Upper lobe of right lung (tissue), 1 donor: ENCODE measurements around the gene ZFP57. TPM values are rescaled to one million over a fixed set of nuclear protein-coding genes. Genes with fewer than 3 reads are reported as not detected.

Experiments
- ATAC-seq: fragments of 200-7000 bp; cut with Tn5 transposase; one replicate; pipeline ENCODE4 v1.9.1; 2020; ENCODE audit warnings: mild to moderate bottlenecking, moderate library complexity
- DNase-seq: peaks from one replicate; pipeline ENCODE4 v3.0.0-alpha.2; 2020
- H3K27ac ChIP-seq: fragments of 200-600 bp; one replicate; pipeline ENCODE4 v1.8.0; 2022
- H3K27me3 ChIP-seq: fragments of 200-600 bp; one replicate; pipeline ENCODE4 v1.8.0; 2022; ENCODE audit warnings: mild to moderate bottlenecking
- H3K36me3 ChIP-seq: fragments of 200-600 bp; one replicate; pipeline ENCODE4 v1.8.0; 2022
- H3K4me1 ChIP-seq: fragments of 200-600 bp; one replicate; pipeline ENCODE4 v1.8.0; 2022
- H3K4me3 ChIP-seq: fragments of 200-600 bp; one replicate; pipeline ENCODE4 v1.8.0; 2022; ENCODE audit warnings: mild to moderate bottlenecking
- H3K9me3 ChIP-seq: fragments of 200-600 bp; one replicate; pipeline ENCODE4 v1.8.0; 2022
- intact Hi-C: fragments of 100-400 bp; cut with DNase I; formaldehyde crosslinking; loops from one replicate; pipeline ENCODE4 v1.11.0; 2022
- total RNA-seq: library from RNA; stranded (reverse); fragmentation: NEBNext Ultra II Directional; extraction: Animal tissue kit (Norgen Biotek cat#: 25700); gene quantifications from one replicate; pipeline ENCODE4 v1.2.1, GENCODE V29; 2021
- TF ChIP-seq, protein P1 (sequence below): fragments of 200-600 bp; IDR thresholded peaks from one replicate; pipeline ENCODE4 v1.8.0; 2022; ENCODE audit warnings: antibody characterized with exemption
- donor health status: DM: no; HTN: yes; CAD: no; lungs with severe emphysema.

ZFP57 gene
- total RNA-seq, 1 donor from 2014 or later = not detected

DNA sequence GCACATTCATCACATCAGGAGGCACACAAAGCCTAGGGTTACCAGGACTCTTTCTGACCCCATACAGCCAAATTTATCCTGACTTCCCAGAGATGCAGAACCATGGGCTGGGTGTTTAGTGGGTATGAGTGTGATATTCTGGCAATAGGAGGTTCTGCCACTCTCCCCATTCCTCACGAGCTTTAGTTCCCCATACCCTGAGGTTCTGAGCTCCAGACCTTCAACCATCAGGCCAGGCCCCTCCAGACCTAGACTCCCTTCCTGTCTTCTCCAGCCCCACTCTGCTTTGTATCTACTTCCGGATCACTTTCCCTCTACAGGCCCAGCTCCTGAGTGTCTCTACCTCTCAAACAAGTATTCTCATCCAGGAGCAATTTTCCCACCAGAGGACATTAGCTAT, 46.7 kb upstream of the ZFP57 start:
- H3K4me1 ChIP-seq = peaks cover 20% of the 10 kb centered on the region
- intact Hi-C loops = no loop called here
- no peaks in the 10 kb centered on the region for H3K9me3 ChIP-seq
- DNase-seq (no peak), ATAC-seq (no peak)
- peaks cover 29% of the 10 kb centered on the region for H3K36me3 ChIP-seq
- TF ChIP-seq, protein P1, sequence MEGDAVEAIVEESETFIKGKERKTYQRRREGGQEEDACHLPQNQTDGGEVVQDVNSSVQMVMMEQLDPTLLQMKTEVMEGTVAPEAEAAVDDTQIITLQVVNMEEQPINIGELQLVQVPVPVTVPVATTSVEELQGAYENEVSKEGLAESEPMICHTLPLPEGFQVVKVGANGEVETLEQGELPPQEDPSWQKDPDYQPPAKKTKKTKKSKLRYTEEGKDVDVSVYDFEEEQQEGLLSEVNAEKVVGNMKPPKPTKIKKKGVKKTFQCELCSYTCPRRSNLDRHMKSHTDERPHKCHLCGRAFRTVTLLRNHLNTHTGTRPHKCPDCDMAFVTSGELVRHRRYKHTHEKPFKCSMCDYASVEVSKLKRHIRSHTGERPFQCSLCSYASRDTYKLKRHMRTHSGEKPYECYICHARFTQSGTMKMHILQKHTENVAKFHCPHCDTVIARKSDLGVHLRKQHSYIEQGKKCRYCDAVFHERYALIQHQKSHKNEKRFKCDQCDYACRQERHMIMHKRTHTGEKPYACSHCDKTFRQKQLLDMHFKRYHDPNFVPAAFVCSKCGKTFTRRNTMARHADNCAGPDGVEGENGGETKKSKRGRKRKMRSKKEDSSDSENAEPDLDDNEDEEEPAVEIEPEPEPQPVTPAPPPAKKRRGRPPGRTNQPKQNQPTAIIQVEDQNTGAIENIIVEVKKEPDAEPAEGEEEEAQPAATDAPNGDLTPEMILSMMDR = no peak
- H3K4me3 ChIP-seq = no peak overlapping the region
- H3K27ac ChIP-seq = no peak overlapping the region
- no peaks in the 10 kb centered on the region for H3K27me3 ChIP-seq

DNA sequence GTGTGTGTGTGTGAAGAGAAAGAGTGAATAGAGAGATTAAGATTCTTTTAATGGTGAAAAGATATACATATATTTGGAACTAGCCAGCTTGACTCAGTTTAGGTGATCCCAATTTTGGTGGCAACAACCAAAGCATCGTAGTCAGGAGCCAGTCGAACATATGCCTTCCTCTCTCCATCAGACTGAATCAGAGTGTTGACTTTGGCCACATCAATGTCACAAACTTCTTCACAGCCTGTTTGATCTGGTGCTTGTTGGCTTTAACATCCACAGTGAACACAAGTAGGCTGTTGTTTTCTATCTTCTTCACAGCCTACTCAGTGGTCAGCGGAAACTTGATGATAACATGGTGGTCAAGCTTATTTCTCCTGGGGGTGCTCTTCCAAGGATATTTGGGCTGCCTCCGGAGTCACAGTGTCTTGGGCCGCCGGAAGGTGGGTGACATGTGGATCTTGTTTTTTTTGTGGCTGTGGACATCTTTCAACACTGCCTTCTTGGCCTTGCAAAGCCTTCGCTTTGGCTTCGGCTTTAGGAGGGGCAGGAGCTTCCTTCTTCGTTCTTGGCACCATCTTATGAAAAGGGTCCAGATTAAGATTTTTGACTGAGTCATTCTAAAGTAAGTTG, 45.7 kb upstream of the ZFP57 start:
- H3K27ac ChIP-seq = no peak overlapping the region
- H3K9me3 ChIP-seq = no peaks in the 10 kb centered on the region
- peaks cover 20% of the 10 kb centered on the region for H3K4me1 ChIP-seq
- ATAC-seq = no peak
- TF ChIP-seq, protein P1 = no peak
- no peak overlapping the region for H3K4me3 ChIP-seq
- no peaks in the 10 kb centered on the region for H3K27me3 ChIP-seq
- DNase-seq = no peak
- intact Hi-C loops = no loop called here
- H3K36me3 ChIP-seq = peaks cover 29% of the 10 kb centered on the region

DNA sequence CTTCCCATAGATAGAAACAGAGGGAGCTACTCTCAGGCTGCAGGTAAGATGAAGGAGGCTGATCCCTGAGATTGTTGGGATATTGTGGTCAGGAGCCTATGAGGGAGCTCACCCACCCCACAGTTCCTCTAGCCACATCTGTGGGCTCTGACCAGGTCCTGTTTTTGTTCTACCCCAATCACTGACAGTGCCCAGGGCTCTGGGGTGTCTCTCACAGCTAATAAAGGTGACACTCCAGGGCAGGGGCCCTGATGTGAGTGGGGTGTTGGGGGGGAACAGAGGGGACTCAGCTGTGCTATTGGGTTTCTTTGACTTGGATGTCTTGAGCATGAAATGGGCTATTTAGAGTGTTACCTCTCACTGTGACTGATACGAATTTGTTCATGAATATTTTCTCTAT, 45.0 kb upstream of the ZFP57 start:
- Histone ChIP-seq H3K27ac (no peak overlapping the region), H3K27me3 (no peaks in the 10 kb centered on the region), H3K9me3 (no peaks in the 10 kb centered on the region), H3K36me3 (peaks cover 29% of the 10 kb centered on the region), H3K4me3 (peak overlapping the region; percentile 98), H3K4me1 (peaks cover 20% of the 10 kb centered on the region)
- TF ChIP-seq, protein P1 = no peak
- intact Hi-C loops = no loop called here
- ATAC-seq (no peak), DNase-seq (no peak)

- intact Hi-C loops = no loop called here
- peak overlapping the region; percentile 98 for H3K4me3 ChIP-seq
- no peak for ATAC-seq
These were observed 44.3 kb upstream of the ZFP57 start for GRCh38 chr6:29724937-29725869.

DNA sequence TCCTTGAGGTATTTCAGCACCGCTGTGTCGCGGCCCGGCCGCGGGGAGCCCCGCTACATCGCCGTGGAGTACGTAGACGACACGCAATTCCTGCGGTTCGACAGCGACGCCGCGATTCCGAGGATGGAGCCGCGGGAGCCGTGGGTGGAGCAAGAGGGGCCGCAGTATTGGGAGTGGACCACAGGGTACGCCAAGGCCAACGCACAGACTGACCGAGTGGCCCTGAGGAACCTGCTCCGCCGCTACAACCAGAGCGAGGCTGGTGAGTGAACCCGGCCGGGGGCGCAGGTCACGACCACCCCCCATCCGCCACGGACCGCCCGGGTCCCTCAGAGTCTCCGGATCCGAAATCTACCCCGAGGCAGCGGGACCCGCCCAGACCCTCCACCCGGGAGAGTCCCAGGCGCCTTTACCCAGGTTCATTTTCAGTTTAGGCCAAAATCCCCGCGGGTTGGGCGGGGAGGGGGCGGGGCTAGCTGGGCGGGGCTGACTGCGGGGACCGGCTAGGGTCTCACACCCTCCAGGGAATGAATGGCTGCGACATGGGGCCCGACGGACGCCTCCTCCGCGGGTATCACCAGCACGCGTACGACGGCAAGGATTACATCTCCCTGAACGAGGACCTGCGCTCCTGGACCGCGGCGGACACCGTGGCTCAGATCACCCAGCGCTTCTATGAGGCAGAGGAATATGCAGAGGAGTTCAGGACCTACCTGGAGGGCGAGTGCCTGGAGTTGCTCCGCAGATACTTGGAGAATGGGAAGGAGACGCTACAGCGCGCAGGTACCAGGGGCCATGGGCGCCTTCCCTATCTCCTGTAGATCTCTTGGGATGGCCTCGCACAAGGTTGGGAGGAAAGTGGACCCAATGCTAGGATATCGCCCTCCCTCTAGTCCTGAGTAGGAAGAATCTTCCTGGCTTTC, 43.0 kb upstream of the ZFP57 start:
- Histone ChIP-seq H3K27me3 (no peaks in the 10 kb centered on the region), H3K4me3 (peak overlapping the region; percentile 98), H3K36me3 (peaks cover 29% of the 10 kb centered on the region), H3K4me1 (peaks cover 20% of the 10 kb centered on the region), H3K27ac (peak overlapping the region; percentile 92), H3K9me3 (no peaks in the 10 kb centered on the region)
- TF ChIP-seq, protein P1 = no peak
- peak; percentile 65 for ATAC-seq
- intact Hi-C loops = no loop called here
- peak; percentile 80 for DNase-seq

More at GRCh38 chr6:29724937-29725869, 44.3 kb upstream of the ZFP57 start:
- Histone ChIP-seq H3K9me3 (no peaks in the 10 kb centered on the region), H3K27ac (no peak overlapping the region), H3K27me3 (no peaks in the 10 kb centered on the region), H3K36me3 (peaks cover 29% of the 10 kb centered on the region), H3K4me1 (peaks cover 20% of the 10 kb centered on the region)
- DNase-seq = no peak
- TF ChIP-seq, protein P1 = no peak
